Liver (tissue), 9 donors: ENCODE measurements around the gene CS. TPM values are rescaled to one million over a fixed set of nuclear protein-coding genes. Genes with fewer than 3 reads are reported as not detected.
A peak's percentile ranks its signal among the peaks of the same experiment; 100 is the strongest.

Experiments used
- DNase-seq: peaks from one replicate; pipeline ENCODE4 v3.0.0-alpha.2; 2017; ENCODE audit warnings: low spot score
- H3K27ac ChIP-seq, 2 donors: one replicate each; pipeline ENCODE4 v1.7.0; 2013; ENCODE audit warnings: inconsistent platforms in 2 of 2, low read length in 2 of 2, control low read depth in 1 of 2, low read depth in 1 of 2, mild to moderate bottlenecking in 1 of 2
- H3K27me3 ChIP-seq, 4 donors: one replicate each; pipeline versions ENCODE4 v1.6.1 to v1.7.0; 2013; ENCODE audit warnings: low read length in 3 of 4, inconsistent platforms in 1 of 4, mild to moderate bottlenecking in 1 of 4, moderate library complexity in 1 of 4; ENCODE audit not compliant: control insufficient read depth in 4 of 4, insufficient read depth in 4 of 4
- H3K36me3 ChIP-seq, 4 donors: one replicate each; pipeline versions ENCODE4 v1.6.1 to v1.7.0; 2013; ENCODE audit warnings: low read length in 3 of 4, mild to moderate bottlenecking in 3 of 4, low read depth in 1 of 4, moderate library complexity in 1 of 4; ENCODE audit not compliant: control insufficient read depth in 4 of 4, insufficient read depth in 3 of 4
- H3K4me1 ChIP-seq, 4 donors: one replicate each; pipeline versions ENCODE4 v1.6.1 to v1.7.0; 2013; ENCODE audit warnings: low read length in 3 of 4, mild to moderate bottlenecking in 3 of 4, moderate library complexity in 1 of 4; ENCODE audit not compliant: control insufficient read depth in 4 of 4, insufficient read depth in 4 of 4
- H3K4me3 ChIP-seq, 3 donors: one replicate each; pipeline versions ENCODE4 v1.6.1 to v1.7.0; 2013; ENCODE audit warnings: low read length in 3 of 3, control low read depth in 1 of 3, low read depth in 1 of 3, mild to moderate bottlenecking in 1 of 3
- H3K9ac ChIP-seq, 2 donors: one replicate each; pipeline ENCODE4 v1.7.0; 2013; ENCODE audit warnings: low read length in 2 of 2, mild to moderate bottlenecking in 2 of 2, moderate library complexity in 2 of 2, control low read depth in 1 of 2, low read depth in 1 of 2
- H3K9me3 ChIP-seq, 4 donors: one replicate each; pipeline versions ENCODE4 v1.6.1 to v1.7.0; 2013; ENCODE audit warnings: low read length in 3 of 4; ENCODE audit not compliant: control insufficient read depth in 4 of 4
- EGR1 ChIP-seq, 2 donors: IDR thresholded peaks; 2 replicates each; pipeline ENCODE4 v1.6.1; 2016 to 2018; ENCODE audit warnings: antibody characterized with exemption in 2 of 2, low read depth in 2 of 2
- FOXA1 ChIP-seq: IDR thresholded peaks from 2 replicates; pipeline ENCODE4 v1.6.1; 2016; ENCODE audit warnings: antibody characterized with exemption
- FOXA2 ChIP-seq: IDR thresholded peaks from 2 replicates; pipeline ENCODE4 v1.6.1; 2016; ENCODE audit warnings: antibody characterized with exemption
- GABPA ChIP-seq, 2 donors: IDR thresholded peaks in 1 of 2; conservative IDR thresholded peaks in 1 of 2; 2 replicates each; pipeline ENCODE4 v1.6.1; 2016; ENCODE audit warnings: antibody characterized with exemption in 2 of 2, mild to moderate bottlenecking in 1 of 2, moderate library complexity in 1 of 2
- HNF4A ChIP-seq, 2 donors: conservative IDR thresholded peaks; 2 replicates each; pipeline ENCODE4 v1.6.1; 2016; ENCODE audit warnings: antibody characterized with exemption in 2 of 2, mild to moderate bottlenecking in 2 of 2
- HNF4G ChIP-seq: IDR thresholded peaks from 2 replicates; pipeline ENCODE4 v1.6.1; 2016; ENCODE audit warnings: antibody characterized with exemption
- JUND ChIP-seq, 2 donors: IDR thresholded peaks; 2 replicates each; pipeline ENCODE4 v1.6.1; 2016; ENCODE audit warnings: antibody characterized with exemption in 2 of 2
- NR2F2 ChIP-seq: IDR thresholded peaks from 2 replicates; pipeline ENCODE4 v1.6.1; 2016; ENCODE audit warnings: antibody characterized with exemption
- RAD21 ChIP-seq, 2 donors: IDR thresholded peaks; 2 replicates each; pipeline ENCODE4 v1.6.1; 2016; ENCODE audit warnings: antibody characterized with exemption in 2 of 2, mild to moderate bottlenecking in 2 of 2
- RXRA ChIP-seq, 2 donors: IDR thresholded peaks; 2 replicates each; pipeline ENCODE4 v1.6.1; 2017 to 2018; ENCODE audit warnings: antibody characterized with exemption in 2 of 2, mild to moderate bottlenecking in 1 of 2
- SP1 ChIP-seq: IDR thresholded peaks from 2 replicates; pipeline ENCODE4 v1.6.1; 2018; ENCODE audit warnings: antibody characterized with exemption, mild to moderate bottlenecking
- TAF1 ChIP-seq: conservative IDR thresholded peaks from 2 replicates; pipeline ENCODE4 v1.6.1; 2016; ENCODE audit warnings: antibody characterized with exemption, mild to moderate bottlenecking
- whole genome bisulfite sequencing: extraction: QIAGEN DNeasy Blood & Tissue Kit; methylation state at CpG from one replicate; pipeline ENCODE4 v1.1.7; 2013; 5-methylcytosine and 5-hydroxymethylcytosine counted together
- polyA plus RNA-seq, 2 donors: library from polyadenylated mRNA; stranded (reverse) in 1 of 2; unstranded in 1 of 2; fragments of 200-250 nt in 1 of 2; fragments of >200 nt in 1 of 2; fragmentation: Nextera tagmentation in 1 of 2; extraction: Ambion mirVana in 1 of 2; gene quantifications; one replicate each; pipeline versions ENCODE4 v1.2.1 to v1.2.3, GENCODE V29; 2013 to 2015
- total RNA-seq, 2 donors: library from RNA; depleted of rRNA; stranded (reverse); fragments of >200 nt; gene quantifications; one replicate each; pipeline ENCODE4 v1.2.3, GENCODE V29; 2014
- TF ChIP-seq, protein P1 (sequence below): IDR thresholded peaks from 2 replicates; pipeline ENCODE4 v1.6.1; 2016; ENCODE audit warnings: antibody characterized with exemption
- TF ChIP-seq, protein P2 (sequence below): IDR thresholded peaks from 2 replicates; pipeline ENCODE4 v1.6.1; 2016; ENCODE audit warnings: antibody characterized with exemption
- TF ChIP-seq, protein P3 (sequence below): IDR thresholded peaks from 2 replicates; pipeline ENCODE4 v1.6.1; 2016; ENCODE audit warnings: antibody characterized with exemption
- TF ChIP-seq, protein P4 (sequence below): IDR thresholded peaks from 2 replicates; pipeline ENCODE4 v1.6.1; 2016; ENCODE audit warnings: antibody characterized with exemption, mild to moderate bottlenecking
- TF ChIP-seq, protein P5 (sequence below): fragments of 150-350 bp; IDR thresholded peaks from 2 replicates; pipeline ENCODE4 v1.5.1; 2017; ENCODE audit warnings: improper control_type of control experiment, low read depth, low read length; ENCODE audit not compliant: missing input control
- donor health status: healthy.
- donor health status: healthy.
- donor health status: healthy.
- donor health status: healthy.
- donor health status: healthy.

Gene CS
- total and polyA plus RNA-seq, 4 donors: 33.8 to 79.9 (median 47.5) TPM

DNA sequence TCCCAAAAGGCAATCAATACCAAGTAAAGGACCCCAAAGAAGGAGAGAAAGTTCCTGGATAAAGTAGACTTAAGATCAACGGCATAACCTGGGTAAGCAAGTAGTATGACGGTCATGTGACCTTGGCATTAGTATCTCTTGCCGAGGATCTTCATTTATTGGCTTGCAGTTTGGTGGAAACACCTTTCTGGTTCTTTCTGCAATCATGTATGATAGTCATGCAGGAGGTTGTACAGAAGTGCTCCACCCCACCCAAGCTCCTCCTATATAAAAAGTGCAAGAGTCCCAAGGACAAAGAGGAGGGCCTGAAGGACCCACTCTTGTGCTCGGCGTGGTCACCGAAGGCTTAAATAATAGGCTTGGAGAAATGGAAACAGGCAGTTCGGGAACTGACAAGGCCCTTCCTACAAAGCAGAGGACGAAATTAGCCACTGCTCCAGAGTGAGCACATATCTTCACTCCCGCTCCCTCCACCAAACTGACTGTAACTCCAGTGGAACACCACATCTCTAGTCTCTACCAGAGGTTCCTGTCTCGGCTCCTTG, 750 bp downstream of the CS start:
- Histone ChIP-seq H3K9me3 (no peaks in the 10 kb centered on the region), H3K9ac (peak overlapping the region; percentile 67 to 80), H3K27ac (peak overlapping the region; percentile 86 to 95), H3K4me3 (peak overlapping the region; percentile 70 to 97 (median 96)), H3K27me3 (no peaks in the 10 kb centered on the region), H3K36me3 (peaks cover 0 to 2% (median 0%) of the 10 kb centered on the region in 4 donors), H3K4me1 (peaks cover 15 to 63% (median 59%) of the 10 kb centered on the region in 4 donors)
- TF ChIP-seq, protein P1, sequence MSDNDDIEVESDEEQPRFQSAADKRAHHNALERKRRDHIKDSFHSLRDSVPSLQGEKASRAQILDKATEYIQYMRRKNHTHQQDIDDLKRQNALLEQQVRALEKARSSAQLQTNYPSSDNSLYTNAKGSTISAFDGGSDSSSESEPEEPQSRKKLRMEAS: no peak
- TF ChIP-seq SP1 (no peak), NR2F2 (no peak), FOXA2 (no peak), TAF1 (no peak), GABPA (IDR thresholded peaks at IDR 0.05 in 1 of 2, conservative IDR thresholded peaks at IDR 0.05 in 1 of 2) (no peak), RAD21 (IDR thresholded peaks at IDR 0.05) (no peak), HNF4G (no peak)
- TF ChIP-seq, protein P2, sequence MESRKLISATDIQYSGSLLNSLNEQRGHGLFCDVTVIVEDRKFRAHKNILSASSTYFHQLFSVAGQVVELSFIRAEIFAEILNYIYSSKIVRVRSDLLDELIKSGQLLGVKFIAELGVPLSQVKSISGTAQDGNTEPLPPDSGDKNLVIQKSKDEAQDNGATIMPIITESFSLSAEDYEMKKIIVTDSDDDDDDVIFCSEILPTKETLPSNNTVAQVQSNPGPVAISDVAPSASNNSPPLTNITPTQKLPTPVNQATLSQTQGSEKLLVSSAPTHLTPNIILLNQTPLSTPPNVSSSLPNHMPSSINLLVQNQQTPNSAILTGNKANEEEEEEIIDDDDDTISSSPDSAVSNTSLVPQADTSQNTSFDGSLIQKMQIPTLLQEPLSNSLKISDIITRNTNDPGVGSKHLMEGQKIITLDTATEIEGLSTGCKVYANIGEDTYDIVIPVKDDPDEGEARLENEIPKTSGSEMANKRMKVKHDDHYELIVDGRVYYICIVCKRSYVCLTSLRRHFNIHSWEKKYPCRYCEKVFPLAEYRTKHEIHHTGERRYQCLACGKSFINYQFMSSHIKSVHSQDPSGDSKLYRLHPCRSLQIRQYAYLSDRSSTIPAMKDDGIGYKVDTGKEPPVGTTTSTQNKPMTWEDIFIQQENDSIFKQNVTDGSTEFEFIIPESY: no peak
- TF ChIP-seq, protein P3, sequence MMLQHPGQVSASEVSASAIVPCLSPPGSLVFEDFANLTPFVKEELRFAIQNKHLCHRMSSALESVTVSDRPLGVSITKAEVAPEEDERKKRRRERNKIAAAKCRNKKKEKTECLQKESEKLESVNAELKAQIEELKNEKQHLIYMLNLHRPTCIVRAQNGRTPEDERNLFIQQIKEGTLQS: no peak
- TF ChIP-seq, protein P4, sequence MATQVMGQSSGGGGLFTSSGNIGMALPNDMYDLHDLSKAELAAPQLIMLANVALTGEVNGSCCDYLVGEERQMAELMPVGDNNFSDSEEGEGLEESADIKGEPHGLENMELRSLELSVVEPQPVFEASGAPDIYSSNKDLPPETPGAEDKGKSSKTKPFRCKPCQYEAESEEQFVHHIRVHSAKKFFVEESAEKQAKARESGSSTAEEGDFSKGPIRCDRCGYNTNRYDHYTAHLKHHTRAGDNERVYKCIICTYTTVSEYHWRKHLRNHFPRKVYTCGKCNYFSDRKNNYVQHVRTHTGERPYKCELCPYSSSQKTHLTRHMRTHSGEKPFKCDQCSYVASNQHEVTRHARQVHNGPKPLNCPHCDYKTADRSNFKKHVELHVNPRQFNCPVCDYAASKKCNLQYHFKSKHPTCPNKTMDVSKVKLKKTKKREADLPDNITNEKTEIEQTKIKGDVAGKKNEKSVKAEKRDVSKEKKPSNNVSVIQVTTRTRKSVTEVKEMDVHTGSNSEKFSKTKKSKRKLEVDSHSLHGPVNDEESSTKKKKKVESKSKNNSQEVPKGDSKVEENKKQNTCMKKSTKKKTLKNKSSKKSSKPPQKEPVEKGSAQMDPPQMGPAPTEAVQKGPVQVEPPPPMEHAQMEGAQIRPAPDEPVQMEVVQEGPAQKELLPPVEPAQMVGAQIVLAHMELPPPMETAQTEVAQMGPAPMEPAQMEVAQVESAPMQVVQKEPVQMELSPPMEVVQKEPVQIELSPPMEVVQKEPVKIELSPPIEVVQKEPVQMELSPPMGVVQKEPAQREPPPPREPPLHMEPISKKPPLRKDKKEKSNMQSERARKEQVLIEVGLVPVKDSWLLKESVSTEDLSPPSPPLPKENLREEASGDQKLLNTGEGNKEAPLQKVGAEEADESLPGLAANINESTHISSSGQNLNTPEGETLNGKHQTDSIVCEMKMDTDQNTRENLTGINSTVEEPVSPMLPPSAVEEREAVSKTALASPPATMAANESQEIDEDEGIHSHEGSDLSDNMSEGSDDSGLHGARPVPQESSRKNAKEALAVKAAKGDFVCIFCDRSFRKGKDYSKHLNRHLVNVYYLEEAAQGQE: no peak
- TF ChIP-seq, protein P5, sequence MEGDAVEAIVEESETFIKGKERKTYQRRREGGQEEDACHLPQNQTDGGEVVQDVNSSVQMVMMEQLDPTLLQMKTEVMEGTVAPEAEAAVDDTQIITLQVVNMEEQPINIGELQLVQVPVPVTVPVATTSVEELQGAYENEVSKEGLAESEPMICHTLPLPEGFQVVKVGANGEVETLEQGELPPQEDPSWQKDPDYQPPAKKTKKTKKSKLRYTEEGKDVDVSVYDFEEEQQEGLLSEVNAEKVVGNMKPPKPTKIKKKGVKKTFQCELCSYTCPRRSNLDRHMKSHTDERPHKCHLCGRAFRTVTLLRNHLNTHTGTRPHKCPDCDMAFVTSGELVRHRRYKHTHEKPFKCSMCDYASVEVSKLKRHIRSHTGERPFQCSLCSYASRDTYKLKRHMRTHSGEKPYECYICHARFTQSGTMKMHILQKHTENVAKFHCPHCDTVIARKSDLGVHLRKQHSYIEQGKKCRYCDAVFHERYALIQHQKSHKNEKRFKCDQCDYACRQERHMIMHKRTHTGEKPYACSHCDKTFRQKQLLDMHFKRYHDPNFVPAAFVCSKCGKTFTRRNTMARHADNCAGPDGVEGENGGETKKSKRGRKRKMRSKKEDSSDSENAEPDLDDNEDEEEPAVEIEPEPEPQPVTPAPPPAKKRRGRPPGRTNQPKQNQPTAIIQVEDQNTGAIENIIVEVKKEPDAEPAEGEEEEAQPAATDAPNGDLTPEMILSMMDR: no peak
- under 1% methylated on average over 10 of the region's 10 CpGs for WGBS
- DNase-seq: no peak

DNA sequence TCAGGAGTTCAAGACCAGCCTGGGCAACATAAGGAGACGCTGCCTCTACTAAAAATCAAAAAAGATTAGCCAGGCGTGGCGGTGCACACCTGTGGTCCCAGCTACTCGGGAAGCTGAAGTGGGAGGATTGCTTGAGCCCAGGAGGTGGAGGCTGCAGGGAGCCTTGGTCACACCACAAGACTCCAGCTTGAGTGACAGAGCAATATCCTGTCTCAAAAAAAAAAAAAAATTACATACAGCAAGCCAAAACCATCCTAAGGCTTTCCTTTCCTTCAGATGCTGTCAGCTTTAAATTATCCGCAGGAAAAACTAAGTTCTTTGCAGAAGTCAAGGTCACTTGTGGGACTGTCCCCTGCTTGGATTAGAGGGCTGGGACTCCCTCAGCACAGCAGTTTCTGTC, 1.3 kb downstream of the CS start:
- Histone ChIP-seq H3K27ac (peak overlapping the region in 1 of 2 donors; percentile 95), H3K9me3 (no peaks in the 10 kb centered on the region), H3K4me3 (peak overlapping the region; percentile 70 to 97 (median 96)), H3K27me3 (no peaks in the 10 kb centered on the region), H3K36me3 (peaks cover 0 to 2% (median 0%) of the 10 kb centered on the region in 4 donors), H3K4me1 (peaks cover 15 to 66% (median 63%) of the 10 kb centered on the region in 4 donors), H3K9ac (peak overlapping the region; percentile 22 to 80)
- WGBS: 65% methylated on average over 5 of the region's 5 CpGs
- no peak for DNase-seq
- TF ChIP-seq NR2F2: no peak
- TF ChIP-seq GABPA (IDR thresholded peaks at IDR 0.05 in 1 of 2, conservative IDR thresholded peaks at IDR 0.05 in 1 of 2): no peak
- no peak for TF ChIP-seq HNF4A (conservative IDR thresholded peaks at IDR 0.05)
- no peak for TF ChIP-seq RAD21 (IDR thresholded peaks at IDR 0.05)
- TF ChIP-seq, protein P1: no peak
- no peak for TF ChIP-seq EGR1 (IDR thresholded peaks at IDR 0.05; ENCODE audit: low read depth in 2 of 2)
- TF ChIP-seq FOXA1: no peak
- no peak for TF ChIP-seq JUND (IDR thresholded peaks at IDR 0.05)
- TF ChIP-seq, protein P2: no peak
- TF ChIP-seq, protein P3: no peak
- no peak for TF ChIP-seq HNF4G
- no peak for TF ChIP-seq SP1
- TF ChIP-seq RXRA (IDR thresholded peaks at IDR 0.05): no peak
